HepG2 (cell line): ENCODE measurements around the gene CFAP221. TPM values are rescaled to one million over a fixed set of nuclear protein-coding genes. Genes with fewer than 3 reads are reported as not detected.

Experiments
- GATAD2A ChIP-seq: IDR thresholded peaks from 2 replicates; pipeline ENCODE4 v1.6.1; 2016
- HNF4A ChIP-seq: sonication (generic); formaldehyde crosslinking; IDR thresholded peaks from 2 replicates; pipeline ENCODE4 v1.4.0; 2020; ENCODE audit warnings: missing genetic modification reagents
- LBX2 ChIP-seq: sonication (generic); formaldehyde crosslinking; IDR thresholded peaks from 2 replicates; pipeline ENCODE4 v1.5.0; 2020; ENCODE audit warnings: missing genetic modification reagents, mild to moderate bottlenecking, borderline replicate concordance
- MATR3 ChIP-seq: sonication (generic); formaldehyde crosslinking; IDR thresholded peaks from 2 replicates; pipeline ENCODE4 v1.4.0; 2020; ENCODE audit warnings: missing genetic modification reagents
- MED13 ChIP-seq: sonication (generic); formaldehyde crosslinking; IDR thresholded peaks from 2 replicates; pipeline ENCODE4 v1.5.0; 2020; ENCODE audit warnings: missing genetic modification reagents
- NCOA2 ChIP-seq: sonication (generic); formaldehyde crosslinking; IDR thresholded peaks from 2 replicates; pipeline ENCODE4 v1.8.0; 2022; ENCODE audit warnings: inconsistent platforms
- NCOR1 ChIP-seq: fragments of 200-600 bp; sonication (generic); IDR thresholded peaks from 2 replicates; pipeline ENCODE4 v1.7.0; 2017; ENCODE audit warnings: antibody characterized with exemption, low read length, borderline replicate concordance
- NR2F2 ChIP-seq: IDR thresholded peaks from 2 replicates; pipeline ENCODE4 v1.6.1; 2012; ENCODE audit warnings: low read depth, inconsistent platforms, borderline replicate concordance
- PLSCR1 ChIP-seq: sonication (generic); formaldehyde crosslinking; IDR thresholded peaks from 2 replicates; pipeline ENCODE4 v1.5.0; 2020; ENCODE audit warnings: missing genetic modification reagents, mild to moderate bottlenecking, borderline replicate concordance
- RARA ChIP-seq: IDR thresholded peaks from 2 replicates; pipeline ENCODE4 v1.6.1; 2016; ENCODE audit warnings: missing genetic modification reagents, missing compliant biosample characterization
- SKI ChIP-seq: fragments of 450-650 bp; IDR thresholded peaks from one replicate; pipeline ENCODE4 v1.6.1; 2018; ENCODE audit warnings: mild to moderate bottlenecking; ENCODE audit not compliant: partially characterized antibody
- SNAPC4 ChIP-seq: sonication (generic); formaldehyde crosslinking; IDR thresholded peaks from 2 replicates; pipeline ENCODE4 v1.4.0; 2020; ENCODE audit warnings: mild to moderate bottlenecking, missing genetic modification reagents
- SOX5 ChIP-seq: IDR thresholded peaks from 2 replicates; pipeline ENCODE4 v1.6.1; 2016; ENCODE audit warnings: borderline replicate concordance
- U2AF2 ChIP-seq: fragments of 200-400 bp; formaldehyde crosslinking; IDR thresholded peaks from 2 replicates; pipeline ENCODE4 v1.6.1; 2017; ENCODE audit warnings: low read depth, mild to moderate bottlenecking, low read length
- ZBTB7A ChIP-seq: sonication (generic); formaldehyde crosslinking; IDR thresholded peaks from 2 replicates; pipeline ENCODE4 v1.8.0; 2022; ENCODE audit warnings: mild to moderate bottlenecking, missing genetic modification reagents
- ZHX2 ChIP-seq, 2 experiments: sonication (generic) in 1 of 2; formaldehyde crosslinking in 1 of 2; IDR thresholded peaks; 2 replicates each; pipeline versions ENCODE4 v1.6.1 to v1.9.0; 2014 to 2022; ENCODE audit warnings: antibody characterized with exemption in 1 of 2, borderline replicate concordance in 1 of 2, inconsistent platforms in 1 of 2, low read depth in 1 of 2, missing genetic modification reagents in 1 of 2
- ZNF232 ChIP-seq: sonication (generic); formaldehyde crosslinking; IDR thresholded peaks from 2 replicates; pipeline ENCODE4 v1.4.0; 2020; ENCODE audit warnings: missing genetic modification reagents, borderline replicate concordance
- ZNF234 ChIP-seq: sonication (generic); formaldehyde crosslinking; conservative IDR thresholded peaks from 2 replicates; pipeline ENCODE4 v1.5.1; 2020; ENCODE audit warnings: mild to moderate bottlenecking, missing genetic modification reagents
- polyA plus RNA-seq, 8 experiments: library from polyadenylated mRNA; depleted of rRNA in 3 of 8; stranded (reverse) in 7 of 8; unstranded in 1 of 8; fragments of >200 nt; fragmentation: Illumina TruSeq in 4 of 8; extraction: Trizol in 4 of 8; gene quantifications; 2 replicates each; pipeline versions ENCODE4 v1.2.1 to v1.2.3, GENCODE V29; 2011 to 2016; ENCODE audit warnings: low read depth in 4 of 8, missing spikeins in 1 of 8, mixed read lengths in 1 of 8; ENCODE audit not compliant: insufficient read depth in 1 of 8
- total RNA-seq, 5 experiments: library from RNA; depleted of rRNA; stranded (reverse); fragments of >200 nt; fragmentation: Illumina TruSeq; extraction: Trizol; gene quantifications; 2 replicates each; pipeline ENCODE4 v1.2.3, GENCODE V29; 2016; ENCODE audit warnings: low read depth in 1 of 5

CFAP221 gene
- total and polyA plus RNA-seq, 2 of the 13 experiments (the other 11 are each of a cell fraction or from before 2014, with no cell fraction given) = not detected

GRCh38 chr2:119691651-119692245 is 147.5 kb downstream of the CFAP221 start (continued):
- 0 out of 2 replicates have a peak, but pooled peaks have one; percentile 28 for TF ChIP-seq ZNF232 (CRISPR knock-in tag)
- TF ChIP-seq NCOA2 = peak; percentile 42; the same call in 1 of the 2 replicates
- no peak for TF ChIP-seq PLSCR1 (CRISPR knock-in tag)
- TF ChIP-seq U2AF2 = no peak
- no peak for TF ChIP-seq NCOR1
- TF ChIP-seq MED13 = no peak
- no peak for TF ChIP-seq SNAPC4 (CRISPR knock-in tag)
- peak; percentile 31; the same call in 1 of the 2 replicates for TF ChIP-seq GATAD2A (CRISPR knock-in tag)
- peak; percentile 63; the same call in 1 of the 2 replicates for TF ChIP-seq LBX2 (CRISPR knock-in tag)
- no peak for TF ChIP-seq NR2F2
- TF ChIP-seq ZHX2 (IDR thresholded peaks at IDR 0.05; ENCODE audit: low read depth) = no peak
- no peak for TF ChIP-seq ZHX2 (CRISPR knock-in tag; IDR thresholded peaks at IDR 0.05; ENCODE audit: borderline replicate concordance)
- no peak for TF ChIP-seq ZNF234
- TF ChIP-seq MATR3 (CRISPR knock-in tag) = no peak
- 0 out of 2 replicates have a peak, but pooled peaks have one; percentile 64 for TF ChIP-seq ZBTB7A (CRISPR knock-in tag)
- TF ChIP-seq RARA = peak; percentile 65
- peak; percentile 70; the same call in 1 of the 2 replicates for TF ChIP-seq SOX5
- peak; percentile 76 for TF ChIP-seq HNF4A (CRISPR knock-in tag)
- no peak for TF ChIP-seq SKI
